Psoas muscle (tissue), 8 donors: ENCODE measurements around the gene PRKN. TPM values are rescaled to one million over a fixed set of nuclear protein-coding genes. Genes with fewer than 3 reads are reported as not detected.
A peak's percentile ranks its signal among the peaks of the same experiment; 100 is the strongest.

Source experiments
- ATAC-seq, 4 donors: fragments of 200-7000 bp; cut with Tn5 transposase; one replicate each; pipeline ENCODE4 v1.9.1; 2020; ENCODE audit warnings: moderate library complexity in 3 of 4, mild to moderate bottlenecking in 2 of 4
- DNase-seq, 2 donors: peaks; one replicate each; pipeline ENCODE4 v3.0.0-alpha.2; 2020
- H3K27ac ChIP-seq: fragments of 200-600 bp; one replicate; pipeline ENCODE4 v1.8.0; 2022
- H3K27me3 ChIP-seq, 3 donors: fragments of 200-600 bp in 1 of 3; one replicate each; pipeline versions ENCODE4 v1.6.1 to v1.8.0; 2013 to 2022; ENCODE audit warnings: low read length in 2 of 3, mild to moderate bottlenecking in 2 of 3, moderate library complexity in 1 of 3; ENCODE audit not compliant: insufficient read depth in 3 of 3
- H3K36me3 ChIP-seq, 2 donors: fragments of 200-600 bp in 1 of 2; one replicate each; pipeline versions ENCODE4 v1.6.1 to v1.8.0; 2013 to 2022; ENCODE audit warnings: low read depth in 1 of 2, mild to moderate bottlenecking in 1 of 2, moderate library complexity in 1 of 2; ENCODE audit not compliant: insufficient read depth in 1 of 2
- H3K4me1 ChIP-seq: fragments of 200-600 bp; one replicate; pipeline ENCODE4 v1.8.0; 2022
- H3K4me3 ChIP-seq: fragments of 200-600 bp; one replicate; pipeline ENCODE4 v1.8.0; 2022; ENCODE audit warnings: mild to moderate bottlenecking
- H3K9me3 ChIP-seq: fragments of 200-600 bp; one replicate; pipeline ENCODE4 v1.8.0; 2022
- CTCF ChIP-seq: fragments of 200-600 bp; IDR thresholded peaks from one replicate; pipeline ENCODE4 v1.8.0; 2022; ENCODE audit warnings: antibody characterized with exemption
- WGBS, 3 donors: extraction: QIAGEN DNeasy Blood & Tissue Kit; methylation state at CpG; one replicate each; pipeline versions ENCODE4 v1.1.6 to v1.1.7; 2013; 5-methylcytosine and 5-hydroxymethylcytosine counted together
- intact Hi-C, 2 donors: fragments of 100-400 bp; cut with DNase I; formaldehyde crosslinking; loops; one replicate each; pipeline versions ENCODE4 v1.11.0 to v1.14.2; 2022
- polyA plus RNA-seq, 3 donors: library from polyadenylated mRNA; stranded (reverse); fragments of 200-250 nt; gene quantifications; one replicate each; pipeline ENCODE4 v1.2.3, GENCODE V29; 2013
- total RNA-seq, 4 donors: library from RNA; stranded (reverse); fragmentation: NEBNext Ultra II Directional in 2 of 4; extraction: Animal tissue kit (Norgen Biotek cat#: 25700) in 2 of 4; gene quantifications; one replicate each; pipeline versions ENCODE4 v1.2.1 to v1.2.4, GENCODE V29; 2021 to 2023
- donor health status: healthy with polysubstance abuse.
- donor health status: DM: no; HTN: no; CAD: no; lungs with moderate emphysema.
- donor health status: Bipolar disorder and iron deficiency.
- donor health status: healthy.
- donor health status: DM: yes; HTN: yes; CAD: no.
- donor health status: DM: no; HTN: no; CAD: no.
- donor health status: DM: no; HTN: no; CAD: no.
- donor health status: DM: yes; HTN: yes; CAD: no.

PRKN gene
- total and polyA plus RNA-seq, 7 donors: 1.5 to 19.5 (median 11.7) TPM

- DNase-seq: peak in 1 of 2 donors; percentile 41
- TF ChIP-seq CTCF: no peak
- H3K4me3 ChIP-seq: no peak overlapping the region
Measured at GRCh38 chr6:161838306-161839035, 889.1 kb downstream of the PRKN start.

GRCh38 chr6:161837854-161838253 lies 889.7 kb downstream of the PRKN start:
- Histone ChIP-seq H3K4me1 (no peaks in the 10 kb centered on the region), H3K4me3 (no peak overlapping the region), H3K36me3 (no peaks in the 10 kb centered on the region), H3K9me3 (no peaks in the 10 kb centered on the region), H3K27ac (no peak overlapping the region), H3K27me3 (no peaks in the 10 kb centered on the region)
- ATAC-seq (no peak), DNase-seq (no peak)
- intact Hi-C loops: no loop called here
- TF ChIP-seq CTCF: no peak
- 82 to 92% (median 87%) methylated on average over 2 of the region's 2 CpGs for WGBS, 3 donors

More at GRCh38 chr6:161838306-161839035, 889.1 kb downstream of the PRKN start:
- Histone ChIP-seq H3K27me3 (no peaks in the 10 kb centered on the region), H3K36me3 (no peaks in the 10 kb centered on the region), H3K27ac (no peak overlapping the region), H3K9me3 (no peaks in the 10 kb centered on the region), H3K4me1 (no peaks in the 10 kb centered on the region)
- no peak for ATAC-seq
- intact Hi-C loops: no loop called here
- 69 to 73% (median 72%) methylated on average over 14 of the region's 14 CpGs for WGBS, 3 donors

GRCh38 chr6:161837449-161837735 lies 890.2 kb downstream of the PRKN start:
- WGBS, 3 donors: 43 to 62% (median 58%) methylated on average over 1 of the region's 1 CpG
- H3K4me1 ChIP-seq: no peaks in the 10 kb centered on the region
- no peaks in the 10 kb centered on the region for H3K36me3 ChIP-seq
- no peak overlapping the region for H3K27ac ChIP-seq
- DNase-seq (no peak), ATAC-seq (no peak)
- H3K9me3 ChIP-seq: no peaks in the 10 kb centered on the region
- H3K27me3 ChIP-seq: no peaks in the 10 kb centered on the region
- H3K4me3 ChIP-seq: no peak overlapping the region
- intact Hi-C loops: no loop called here
- TF ChIP-seq CTCF: no peak

GRCh38 chr6:161836643-161837448 lies 890.7 kb downstream of the PRKN start:
- no peaks in the 10 kb centered on the region for H3K27me3 ChIP-seq
- intact Hi-C loops: no loop called here
- no peaks in the 10 kb centered on the region for H3K9me3 ChIP-seq
- H3K27ac ChIP-seq: no peak overlapping the region
- 90 to 91% (median 90%) methylated on average over 15 of the region's 15 CpGs for WGBS, 3 donors
- no peaks in the 10 kb centered on the region for H3K36me3 ChIP-seq
- no peaks in the 10 kb centered on the region for H3K4me1 ChIP-seq
- DNase-seq: no peak
- H3K4me3 ChIP-seq: no peak overlapping the region
- ATAC-seq: no peak
- TF ChIP-seq CTCF: no peak
